Hematopoietic multipotent progenitor cell treated with erythropoietin and hydrocortisone succinate and interleukin-3 and kit ligand, for 15 days (in vitro differentiated cells): ENCODE results near the gene TMSB15C.

Source experiments
- DNase-seq: peaks from one replicate; pipeline ENCODE4 v3.0.0-alpha.2; 2015; ENCODE audit warnings: low spot score

TMSB15C gene

DNA sequence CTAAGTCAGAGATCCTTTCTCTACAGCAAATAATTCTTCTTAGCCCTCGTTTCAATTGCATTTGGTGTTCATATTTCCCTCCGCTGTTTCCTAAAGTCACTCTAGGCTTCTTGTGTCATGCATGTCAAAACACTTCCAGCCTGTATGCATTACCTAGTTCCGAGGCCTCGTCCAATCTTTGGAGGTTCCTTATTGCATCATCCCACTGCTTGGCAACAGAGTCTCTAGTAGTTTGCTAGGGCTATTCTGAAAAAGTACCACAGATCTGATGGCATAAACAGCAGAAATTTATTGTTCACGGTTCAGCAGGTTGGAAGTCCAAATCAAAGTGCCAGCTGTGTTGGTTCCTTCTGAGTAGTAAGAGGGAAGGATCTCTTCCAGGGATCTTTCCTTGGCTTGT is 30.4 kb downstream of the TMSB15C start:
- DNase-seq: no peak

DNA sequence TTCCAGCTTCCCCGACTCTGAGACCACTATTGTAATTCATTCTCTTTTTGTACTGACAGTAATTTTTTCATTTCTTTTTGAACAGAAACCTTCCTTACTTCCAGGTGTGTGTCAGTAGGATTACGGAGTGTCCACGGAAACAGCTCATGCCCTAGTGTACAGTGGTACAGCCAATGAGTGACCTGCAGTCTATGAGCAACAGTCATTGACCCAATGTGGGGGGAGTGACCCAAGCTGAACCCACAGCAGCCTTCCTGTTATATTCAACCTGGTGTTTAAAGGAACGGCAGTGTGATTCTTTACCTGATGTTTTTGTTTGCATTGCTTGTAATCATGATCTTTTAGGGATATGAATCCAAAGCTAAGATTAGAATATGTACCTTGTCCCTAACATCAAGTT is 35.0 kb downstream of the TMSB15C start:
- no peak for DNase-seq

DNA sequence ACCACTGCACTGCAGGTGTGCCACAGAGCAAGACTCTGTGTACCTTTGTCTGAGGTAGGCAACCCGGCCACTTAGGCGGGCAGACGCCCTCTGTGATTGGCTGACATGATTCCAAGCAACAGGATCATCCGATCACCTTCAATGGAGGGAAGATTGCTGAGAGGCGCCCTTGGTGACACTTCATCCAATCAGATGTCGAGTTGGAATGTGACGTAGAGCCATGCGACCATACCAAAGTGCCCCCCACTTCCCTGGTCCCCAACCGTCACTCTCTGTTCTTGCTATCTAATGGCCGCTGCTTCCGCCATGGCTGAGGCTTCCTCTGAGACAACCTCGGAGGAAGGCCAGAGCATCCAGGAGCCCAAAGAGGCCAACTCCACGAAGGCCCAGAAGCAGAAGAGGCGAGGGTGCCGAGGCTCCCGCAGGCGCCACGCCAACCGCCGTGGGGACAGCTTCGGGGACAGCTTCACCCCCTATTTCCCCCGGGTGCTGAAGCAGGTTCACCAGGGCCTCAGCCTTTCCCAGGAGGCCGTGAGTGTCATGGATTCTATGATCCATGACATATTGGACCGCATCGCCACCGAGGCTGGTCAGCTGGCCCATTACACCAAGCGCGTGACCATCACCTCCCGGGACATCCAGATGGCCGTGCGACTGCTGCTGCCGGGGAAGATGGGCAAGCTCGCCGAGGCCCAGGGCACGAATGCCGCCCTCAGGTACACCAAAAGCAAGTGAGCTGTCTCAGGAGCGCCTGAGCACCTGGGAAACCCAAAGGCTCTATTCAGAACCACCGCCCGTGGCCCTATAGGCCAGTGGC is 36.1 kb downstream of the TMSB15C start, which contains the start of gene H2BW2:
TSS of gene H2BW2 (plus strand) at position 268 of the 817 bp plus-strand sequence. CDS start at position 307, 39 bp downstream.
- no peak for DNase-seq
